Gastrocnemius medialis (tissue), 4 donors: ENCODE measurements around the gene TTC12. TPM values are rescaled to one million over a fixed set of nuclear protein-coding genes. Genes with fewer than 3 reads are reported as not detected.

Experiments used
- ATAC-seq, 2 donors: fragments of 150-250 bp; one replicate each; pipeline ENCODE4 v1.9.1; 2016
- DNase-seq, 2 donors: peaks; one replicate each; pipeline ENCODE4 v3.0.0-alpha.2; 2019
- H3K27ac ChIP-seq, 4 donors: fragments of 200-600 bp; sonication (generic); 1 replicate in 1 of 4; 2 replicates in 3 of 4; pipeline ENCODE4 v1.5.1; 2016 to 2018; ENCODE audit warnings: mild to moderate bottlenecking in 2 of 4, moderate library complexity in 1 of 4
- H3K27me3 ChIP-seq, 3 donors: fragments of 200-600 bp; sonication (generic) in 2 of 3; 1 replicate in 1 of 3; 2 replicates in 2 of 3; pipeline versions ENCODE4 v1.5.1 to v1.6.0; 2016 to 2019; ENCODE audit warnings: mild to moderate bottlenecking in 1 of 3, moderate library complexity in 1 of 3
- H3K36me3 ChIP-seq, 2 donors: fragments of 200-600 bp; sonication (generic) in 1 of 2; one replicate each; pipeline ENCODE4 v1.5.1; 2017 to 2018
- H3K4me1 ChIP-seq, 2 donors: fragments of 200-600 bp; sonication (generic) in 1 of 2; one replicate each; pipeline ENCODE4 v1.5.1; 2016 to 2017; ENCODE audit warnings: mild to moderate bottlenecking in 2 of 2
- H3K4me3 ChIP-seq, 4 donors: fragments of 200-600 bp; sonication (generic) in 3 of 4; 1 replicate in 1 of 4; 2 replicates in 3 of 4; pipeline ENCODE4 v1.5.1; 2016 to 2019; ENCODE audit warnings: mild to moderate bottlenecking in 2 of 4
- H3K9me3 ChIP-seq, 3 donors: fragments of 200-600 bp; sonication (generic) in 2 of 3; 1 replicate in 1 of 3; 2 replicates in 2 of 3; pipeline ENCODE4 v1.5.1; 2016 to 2019
- POLR2A ChIP-seq, 2 donors: fragments of 450-650 bp; IDR thresholded peaks; one replicate each; pipeline ENCODE4 v1.6.1; 2017; ENCODE audit warnings: antibody characterized with exemption in 2 of 2, mild to moderate bottlenecking in 2 of 2, moderate library complexity in 2 of 2
- in situ Hi-C, 4 donors: fragments of 200-750 bp; cut with MboI; loops; one replicate each; pipeline versions ENCODE4 v1.15.0 to v1.8.0; 2017; ENCODE audit warnings: low sequenced_read_pairs in 4 of 4
- intact Hi-C: fragments of 100-400 bp; cut with DNase I; formaldehyde crosslinking; loops from one replicate; pipeline ENCODE4 v1.15.1; 2023; ENCODE audit warnings: low total_unique reads
- total RNA-seq, 4 donors: library from RNA; depleted of rRNA; stranded (reverse); fragments of >200 nt; gene quantifications; one replicate each; pipeline versions ENCODE4 v1.1.0 to v1.2.3, GENCODE V29; 2016
- TF ChIP-seq, protein P1 (sequence below), 5 experiments: fragments of 450-650 bp in 3 of 5; fragments of 200-600 bp in 2 of 5; sonication (generic) in 2 of 5; IDR thresholded peaks in 4 of 5; conservative IDR thresholded peaks in 1 of 5; 1 replicate in 4 of 5; 2 replicates in 1 of 5; pipeline ENCODE4 v1.5.1; 2016 to 2019; ENCODE audit warnings: antibody characterized with exemption in 5 of 5, mild to moderate bottlenecking in 3 of 5, moderate library complexity in 3 of 5

The TTC12 gene
- total RNA-seq, 4 donors from 2014 or later: 3.5 to 22.5 (median 5.2) TPM

DNA sequence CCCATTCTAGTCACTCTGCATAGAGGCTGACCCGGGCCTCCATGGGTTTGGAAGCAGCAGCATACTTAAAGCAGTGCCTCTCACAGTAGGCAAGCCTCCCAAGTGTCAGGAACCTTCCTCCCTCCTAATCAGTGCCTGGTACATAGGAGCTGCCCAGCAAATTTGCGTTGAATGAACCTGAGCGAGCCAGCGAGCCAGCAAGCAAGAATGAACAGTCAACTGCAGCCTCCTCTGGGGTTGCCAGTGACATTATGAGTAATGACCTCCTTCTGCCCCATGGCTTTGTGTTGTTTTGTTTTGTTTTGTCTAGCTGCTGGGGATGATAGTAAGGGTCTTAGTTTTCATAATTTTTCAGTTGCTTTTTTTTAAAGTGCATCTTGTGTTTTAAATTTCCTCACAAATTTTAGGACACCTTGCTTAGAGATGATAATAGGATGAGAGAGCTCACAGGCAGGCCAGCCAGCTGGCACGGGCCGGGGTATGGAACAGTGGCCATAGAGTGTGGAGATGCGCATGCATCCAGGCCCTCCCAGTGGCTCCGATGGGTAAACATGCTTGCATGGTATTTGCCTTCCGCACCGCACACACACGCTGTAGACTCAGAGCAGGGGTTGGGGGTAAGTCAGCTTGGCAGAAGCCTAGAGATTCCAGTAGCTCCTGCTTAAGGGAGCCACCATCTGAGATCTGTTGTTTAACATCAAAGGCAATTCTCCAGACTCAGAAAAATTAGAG is 36.1 kb downstream of the TTC12 start:
- H3K27ac ChIP-seq: no peak overlapping the region
- TF ChIP-seq, protein P1, sequence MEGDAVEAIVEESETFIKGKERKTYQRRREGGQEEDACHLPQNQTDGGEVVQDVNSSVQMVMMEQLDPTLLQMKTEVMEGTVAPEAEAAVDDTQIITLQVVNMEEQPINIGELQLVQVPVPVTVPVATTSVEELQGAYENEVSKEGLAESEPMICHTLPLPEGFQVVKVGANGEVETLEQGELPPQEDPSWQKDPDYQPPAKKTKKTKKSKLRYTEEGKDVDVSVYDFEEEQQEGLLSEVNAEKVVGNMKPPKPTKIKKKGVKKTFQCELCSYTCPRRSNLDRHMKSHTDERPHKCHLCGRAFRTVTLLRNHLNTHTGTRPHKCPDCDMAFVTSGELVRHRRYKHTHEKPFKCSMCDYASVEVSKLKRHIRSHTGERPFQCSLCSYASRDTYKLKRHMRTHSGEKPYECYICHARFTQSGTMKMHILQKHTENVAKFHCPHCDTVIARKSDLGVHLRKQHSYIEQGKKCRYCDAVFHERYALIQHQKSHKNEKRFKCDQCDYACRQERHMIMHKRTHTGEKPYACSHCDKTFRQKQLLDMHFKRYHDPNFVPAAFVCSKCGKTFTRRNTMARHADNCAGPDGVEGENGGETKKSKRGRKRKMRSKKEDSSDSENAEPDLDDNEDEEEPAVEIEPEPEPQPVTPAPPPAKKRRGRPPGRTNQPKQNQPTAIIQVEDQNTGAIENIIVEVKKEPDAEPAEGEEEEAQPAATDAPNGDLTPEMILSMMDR (IDR thresholded peaks at IDR 0.05 in 4 of 5, conservative IDR thresholded peaks at IDR 0.05 in 1 of 5): no peak
- no peak for TF ChIP-seq POLR2A (IDR thresholded peaks at IDR 0.05)
- H3K36me3 ChIP-seq: peaks cover 0 to 30% of the 10 kb centered on the region in 2 donors
- ATAC-seq (no peak), DNase-seq (no peak)
- no peak overlapping the region for H3K4me3 ChIP-seq
- in situ Hi-C loops: no loop called here
- no peaks in the 10 kb centered on the region for H3K4me1 ChIP-seq
- no peaks in the 10 kb centered on the region for H3K27me3 ChIP-seq
- H3K9me3 ChIP-seq: no peaks in the 10 kb centered on the region
- intact Hi-C loops: no loop called here

DNA sequence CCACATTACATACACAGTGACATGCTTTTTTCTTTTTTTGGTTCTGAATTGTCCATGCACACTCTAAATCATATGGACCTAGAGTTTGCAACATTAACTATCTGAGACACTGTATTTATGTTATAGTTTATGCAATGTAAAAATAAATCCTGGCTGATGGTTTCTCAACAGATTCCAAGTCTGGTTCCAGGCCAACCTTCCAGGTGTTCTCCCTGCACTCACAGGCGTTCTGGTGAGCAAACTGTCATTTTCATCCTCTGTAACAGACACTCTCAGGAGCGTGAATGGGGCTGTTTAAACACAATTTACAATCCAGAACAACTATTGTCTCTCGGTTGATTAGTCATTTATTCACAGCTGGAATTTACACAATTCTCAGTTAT is 36.7 kb downstream of the TTC12 start:
- in situ Hi-C loops: no loop called here
- peaks cover 0 to 1% (median 0%) of the 10 kb centered on the region in 3 donors for H3K9me3 ChIP-seq
- no peaks in the 10 kb centered on the region for H3K4me1 ChIP-seq
- no peak for ATAC-seq
- TF ChIP-seq, protein P1 (IDR thresholded peaks at IDR 0.05 in 4 of 5, conservative IDR thresholded peaks at IDR 0.05 in 1 of 5): no peak
- TF ChIP-seq POLR2A (IDR thresholded peaks at IDR 0.05): no peak
- H3K27ac ChIP-seq: no peak overlapping the region
- H3K27me3 ChIP-seq: no peaks in the 10 kb centered on the region
- no peak overlapping the region for H3K4me3 ChIP-seq
- peaks cover 0 to 35% of the 10 kb centered on the region in 2 donors for H3K36me3 ChIP-seq
- intact Hi-C loops: no loop called here
- DNase-seq: no peak

DNA sequence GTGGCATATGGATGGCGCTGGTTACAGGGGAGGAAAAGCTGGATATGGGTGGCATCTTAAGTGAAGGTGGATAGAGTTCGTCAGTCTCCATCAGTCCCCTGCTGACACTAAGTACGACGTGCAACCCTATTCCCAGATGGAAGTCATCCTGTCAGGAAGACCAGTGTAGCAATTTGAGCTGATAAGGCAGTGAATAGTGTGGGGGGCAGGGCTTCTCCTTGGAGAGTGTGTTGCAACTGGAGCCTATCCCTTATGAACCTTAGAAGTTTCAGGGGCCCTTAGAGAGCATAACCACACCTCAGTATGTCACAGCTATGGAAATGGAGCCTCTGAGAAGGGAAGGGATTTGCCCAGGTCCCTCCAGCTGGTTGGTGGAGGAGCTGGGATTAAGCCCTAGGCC is 37.1 kb downstream of the TTC12 start:
- Histone ChIP-seq H3K36me3 (peaks cover 0 to 39% of the 10 kb centered on the region in 2 donors), H3K4me3 (no peak overlapping the region), H3K27ac (no peak overlapping the region), H3K4me1 (no peaks in the 10 kb centered on the region), H3K9me3 (peaks cover 0 to 5% (median 4%) of the 10 kb centered on the region in 3 donors), H3K27me3 (no peaks in the 10 kb centered on the region)
- ATAC-seq (no peak), DNase-seq (no peak)
- intact Hi-C loops: no loop called here
- in situ Hi-C loops: no loop called here
- TF ChIP-seq, protein P1 (IDR thresholded peaks at IDR 0.05 in 4 of 5, conservative IDR thresholded peaks at IDR 0.05 in 1 of 5): no peak
- TF ChIP-seq POLR2A (IDR thresholded peaks at IDR 0.05): no peak

DNA sequence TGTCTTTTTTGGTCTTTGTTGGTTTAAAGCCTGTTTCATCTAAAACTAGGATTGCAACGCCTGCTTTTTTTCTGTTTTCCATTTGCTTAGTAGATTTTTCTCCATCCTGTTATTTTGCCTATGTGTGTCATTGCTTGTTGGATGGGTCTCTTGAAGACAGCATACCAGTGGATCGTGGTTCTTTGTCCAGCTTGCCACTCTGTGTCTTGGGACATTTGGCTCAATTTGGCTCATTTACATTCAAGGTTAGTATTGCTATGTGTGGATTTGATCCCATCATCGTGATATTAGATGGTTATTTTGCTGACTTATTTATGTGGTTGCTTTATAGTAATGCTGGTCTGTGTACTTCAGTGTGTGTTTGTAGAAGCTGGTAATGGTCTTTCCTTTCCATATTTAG is 41.8 kb downstream of the TTC12 start:
- DNase-seq (no peak), ATAC-seq (no peak)
- intact Hi-C loops (no loop called here), in situ Hi-C loops (no loop called here)
- Histone ChIP-seq H3K9me3 (peaks cover 0 to 5% (median 4%) of the 10 kb centered on the region in 3 donors), H3K36me3 (peaks cover 0 to 63% of the 10 kb centered on the region in 2 donors), H3K27ac (no peak overlapping the region), H3K4me3 (no peak overlapping the region), H3K27me3 (no peaks in the 10 kb centered on the region), H3K4me1 (no peaks in the 10 kb centered on the region)
- TF ChIP-seq, protein P1 (IDR thresholded peaks at IDR 0.05 in 4 of 5, conservative IDR thresholded peaks at IDR 0.05 in 1 of 5): no peak
